Muscle of back (tissue), 13 donors: ENCODE results near the gene ERICH4. TPM values are rescaled to one million over a fixed set of nuclear protein-coding genes. Genes with fewer than 3 reads are reported as not detected.
A peak's percentile ranks its signal among the peaks of the same experiment; 100 is the strongest.
"Not testable (repeated sequence)": the region's sequence is repeated elsewhere in the genome, so short reads cannot be mapped to it uniquely, and the experiment has no call there.

Experiments
- DNase-seq, 3 donors: peaks; one replicate each; pipeline versions ENCODE4 v3.0.0 to v3.0.0-alpha.2; 2013
- long read RNA-seq, 9 donors: transcript quantifications; one replicate each; lab custom pipeline, GENCODE V29; 2026
- polyA plus RNA-seq, 10 donors: library from polyadenylated mRNA; unstranded; fragments of 120-200 nt; gene quantifications; one replicate each; pipeline ENCODE4 v1.2.1, GENCODE V29; 2013; ENCODE audit not compliant: insufficient read length in 10 of 10

The ERICH4 gene, protein sequence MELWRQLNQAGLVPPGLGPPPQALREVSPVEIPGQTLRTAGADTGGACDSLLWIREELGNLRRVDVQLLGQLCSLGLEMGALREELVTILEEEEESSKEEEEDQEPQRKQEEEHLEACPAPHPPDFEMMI
- polyA plus RNA-seq = under 1 TPM in 5 of 10 donors, not detected in 5; 0.16 to 0.50 (median 0.22) TPM
- long read RNA-seq, donor 1 = 0 reads
- long read RNA-seq, donor 2 = 0 reads
- long read RNA-seq, donor 3 = 0 reads
- long read RNA-seq, donor 4 = 0 reads
- long read RNA-seq, donor 5 = 0 reads
- long read RNA-seq, donor 6 = 0 reads
- long read RNA-seq, donor 7 = 0 reads
- long read RNA-seq, donor 8 = 0 reads
- long read RNA-seq, donor 9 = 0 reads

- no peak for DNase-seq
These were observed at the start of gene ERICH4 for GRCh38 chr19:41442473-41443355. TSS of gene ERICH4 (plus strand) at chr19:41443156. CDS start at chr19:41443170, 14 bp downstream.

GRCh38 chr19:41395355-41395754, 47.6 kb upstream of the ERICH4 start:
- DNase-seq = no peak

- peak; percentile 100 for DNase-seq
These were observed 45.6 kb upstream of the ERICH4 start, which contains the start of the genes BCKDHA and EXOSC5 for GRCh38 chr19:41397086-41398049. TSS of gene BCKDHA (plus strand) at chr19:41397818. CDS start at chr19:41397828, 10 bp downstream. TSS of gene EXOSC5 (minus strand) at chr19:41397359. CDS start at chr19:41397328, 31 bp downstream.

DNA sequence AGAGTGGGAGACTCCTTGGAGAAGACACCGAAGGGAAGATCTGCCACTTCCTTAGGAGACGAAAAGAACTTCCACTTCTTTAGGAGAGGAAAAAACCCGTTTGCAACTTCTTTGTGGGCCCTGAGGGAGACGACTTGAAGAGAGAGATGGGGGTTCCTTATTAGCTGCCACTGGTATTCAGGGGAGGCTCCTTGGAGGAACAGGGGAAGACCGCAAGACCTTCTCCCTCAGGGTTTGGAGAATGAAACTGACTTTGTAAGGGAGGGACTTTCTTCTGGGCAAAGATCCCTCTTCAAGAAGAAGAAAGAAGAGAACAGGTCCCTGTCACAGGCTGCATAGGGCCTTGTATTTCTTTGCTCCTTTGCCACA, 44.9 kb upstream of the ERICH4 start:
- no peak for DNase-seq

GRCh38 chr19:41398598-41398997, 44.4 kb upstream of the ERICH4 start:
- DNase-seq = no peak

- no peak for DNase-seq
These were observed 43.9 kb upstream of the ERICH4 start for GRCh38 chr19:41399091-41399490.

DNA sequence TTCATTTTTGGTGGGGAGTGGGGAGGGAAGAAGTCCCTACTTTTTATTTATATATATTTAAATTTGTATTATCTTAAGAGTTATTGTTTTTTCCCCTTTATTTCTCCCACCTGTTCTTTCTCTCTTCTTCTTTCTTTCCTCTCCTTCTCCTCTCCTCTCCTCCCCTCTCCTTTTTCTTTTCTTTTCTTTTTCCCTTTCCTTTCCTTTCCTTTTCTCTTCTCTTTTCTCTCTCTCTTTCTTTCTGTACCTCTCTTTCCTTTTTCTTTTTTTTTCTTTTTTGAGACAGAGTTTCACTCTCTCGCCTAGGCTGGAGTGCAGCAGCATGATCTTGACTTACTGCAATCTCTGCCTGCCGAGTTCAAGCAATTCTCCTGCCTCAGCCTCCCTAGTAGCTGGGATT, 43.4 kb upstream of the ERICH4 start:
- DNase-seq = no peak

GRCh38 chr19:41401483-41401882, 41.5 kb upstream of the ERICH4 start:
- DNase-seq = no peak

DNA sequence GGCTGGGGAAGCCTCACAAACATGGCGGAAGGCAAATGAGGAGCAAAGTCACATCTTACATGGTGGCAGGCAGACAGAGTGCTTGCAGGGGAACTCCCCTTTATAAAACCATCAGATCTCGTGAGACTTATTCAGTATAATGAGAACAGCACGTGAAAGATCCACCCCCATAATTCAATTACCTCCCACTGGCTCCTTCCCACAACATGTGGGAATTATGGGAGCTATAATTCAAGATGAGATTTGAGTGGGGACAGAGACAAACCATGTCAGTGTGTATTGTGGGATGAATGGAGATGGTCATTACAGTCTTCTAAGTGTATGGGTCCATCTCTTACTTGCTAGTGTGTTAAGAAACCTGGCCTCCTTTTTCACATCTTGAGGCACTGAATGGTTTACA, 40.9 kb upstream of the ERICH4 start:
- DNase-seq = no peak

DNA sequence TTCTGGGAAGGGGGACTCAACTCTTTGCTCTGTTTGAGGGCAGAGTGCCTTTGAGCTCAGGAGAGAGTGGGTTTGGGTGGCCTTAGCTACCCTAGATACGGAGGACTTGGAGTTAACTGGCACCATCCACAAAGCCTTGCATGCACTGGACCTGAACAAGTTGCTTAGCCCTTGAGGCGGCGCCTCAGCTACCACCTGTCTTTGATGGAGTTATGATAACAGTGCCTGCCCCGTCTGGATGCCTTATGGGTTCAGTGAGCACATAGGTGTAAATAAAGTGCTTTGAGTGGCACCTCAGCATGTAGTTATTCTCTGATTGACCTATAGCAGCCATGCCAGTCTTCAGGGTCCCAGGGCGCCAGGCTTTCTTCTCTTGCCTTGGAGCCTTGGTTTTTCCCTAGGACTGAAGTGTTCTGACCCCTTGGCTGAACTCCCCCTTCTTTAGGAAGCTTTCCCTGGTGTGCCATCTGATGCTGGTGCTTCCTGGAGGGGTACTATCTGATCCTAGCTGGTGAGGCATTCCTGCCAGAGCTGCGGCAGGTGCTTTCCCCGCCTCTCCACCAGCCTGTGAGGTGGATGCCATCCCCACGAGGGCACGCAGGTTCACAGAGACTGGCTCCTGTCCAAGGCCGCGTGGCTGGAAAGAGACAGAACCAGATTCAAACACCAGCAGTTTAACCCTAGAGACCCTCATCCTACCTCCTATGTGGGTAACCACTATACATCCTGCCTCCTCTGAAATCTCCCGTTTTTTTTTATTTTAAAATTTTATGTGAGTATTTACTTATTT, 39.6 kb upstream of the ERICH4 start:
- no peak for DNase-seq

- no peak for DNase-seq
These were observed 37.2 kb upstream of the ERICH4 start for GRCh38 chr19:41405776-41406175.

DNA sequence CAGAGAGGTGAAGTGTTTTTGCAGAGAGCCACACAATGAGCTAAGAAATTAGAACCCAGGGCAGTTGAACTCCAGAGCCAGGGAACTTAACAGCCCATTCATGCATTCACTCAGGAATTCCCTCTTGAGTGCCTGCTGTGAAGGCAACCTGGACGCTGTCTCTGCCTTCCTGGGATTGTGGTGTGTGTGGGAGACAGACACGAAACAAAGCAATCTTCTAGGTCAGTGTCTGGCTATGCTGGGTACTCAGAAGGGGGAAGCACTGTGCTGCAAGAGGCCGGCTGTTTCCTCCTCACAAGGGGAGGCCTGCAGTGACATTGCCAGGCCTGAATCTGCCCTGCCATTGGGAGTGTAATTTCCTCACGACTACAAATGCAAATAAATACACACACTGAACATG, 35.7 kb upstream of the ERICH4 start:
- DNase-seq = no peak

DNA sequence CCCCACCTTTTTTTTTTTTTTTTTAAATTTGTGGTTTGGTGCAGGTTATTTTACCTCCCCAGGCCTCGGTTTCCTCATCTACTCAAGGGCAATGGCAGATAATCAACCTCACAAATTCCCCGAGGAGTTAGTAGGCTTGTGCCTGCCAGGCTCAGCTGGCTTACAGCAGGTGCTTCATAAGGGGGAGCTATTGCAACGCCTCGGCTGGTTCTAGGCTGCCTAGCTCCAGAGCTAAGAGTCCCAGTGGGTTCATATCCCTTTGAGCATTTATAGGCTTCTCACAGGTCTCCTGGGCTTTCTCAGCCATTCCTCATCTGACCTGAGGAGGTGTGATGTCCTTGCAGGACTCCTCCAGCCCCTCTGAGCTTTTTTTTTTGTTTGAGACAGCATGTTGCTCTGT, 34.7 kb upstream of the ERICH4 start:
- DNase-seq = no peak

DNA sequence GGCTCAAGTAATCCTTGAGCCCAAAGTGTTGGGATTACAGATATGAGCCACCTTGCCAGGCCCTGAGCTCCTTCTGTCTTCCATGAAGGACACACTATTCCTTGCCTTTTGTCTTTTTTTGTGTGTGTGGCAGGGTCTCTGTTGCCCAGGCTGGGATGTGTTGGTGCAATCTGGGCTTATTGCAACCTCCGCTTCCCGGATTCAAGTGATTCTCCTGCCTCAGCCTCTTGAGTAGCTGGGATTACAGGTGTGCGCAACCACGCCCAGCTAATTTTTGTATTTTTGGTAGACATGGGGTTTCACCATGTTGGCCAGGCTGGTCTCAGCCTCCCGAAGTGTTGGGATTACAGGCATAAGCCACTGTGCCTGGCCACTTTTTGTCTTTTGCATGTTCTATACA, 34.1 kb upstream of the ERICH4 start:
- DNase-seq = not testable (repeated sequence)

- no peak for DNase-seq
These were observed 33.7 kb upstream of the ERICH4 start for GRCh38 chr19:41409288-41409687.

DNA sequence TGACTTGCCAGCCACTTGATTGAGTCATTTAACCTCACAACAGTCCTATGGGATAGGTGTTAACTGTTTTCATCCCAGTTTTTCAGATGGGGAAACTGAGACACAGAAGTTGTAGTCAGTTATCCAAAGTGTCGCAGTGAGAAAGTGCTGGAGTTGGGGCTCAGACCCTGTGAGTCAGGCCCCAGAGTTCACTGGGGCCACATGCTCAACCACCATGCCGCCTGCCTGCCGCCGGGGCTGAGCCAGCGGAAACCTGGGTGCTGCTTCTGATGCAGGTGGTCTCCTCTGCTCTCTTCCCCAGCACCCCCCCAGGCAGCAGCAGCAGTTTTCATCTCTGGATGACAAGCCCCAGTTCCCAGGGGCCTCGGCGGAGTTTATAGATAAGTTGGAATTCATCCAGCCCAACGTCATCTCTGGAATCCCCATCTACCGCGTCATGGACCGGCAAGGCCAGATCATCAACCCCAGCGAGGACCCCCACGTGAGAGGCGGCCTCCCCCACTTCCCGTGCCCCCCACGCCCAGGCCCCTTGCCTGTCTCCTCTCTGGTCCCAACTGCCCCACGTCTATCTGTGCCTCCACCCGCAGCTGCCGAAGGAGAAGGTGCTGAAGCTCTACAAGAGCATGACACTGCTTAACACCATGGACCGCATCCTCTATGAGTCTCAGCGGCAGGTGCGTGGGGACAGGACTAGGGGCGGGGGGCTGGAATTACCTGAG, 32.5 kb upstream of the ERICH4 start:
- no peak for DNase-seq

DNA sequence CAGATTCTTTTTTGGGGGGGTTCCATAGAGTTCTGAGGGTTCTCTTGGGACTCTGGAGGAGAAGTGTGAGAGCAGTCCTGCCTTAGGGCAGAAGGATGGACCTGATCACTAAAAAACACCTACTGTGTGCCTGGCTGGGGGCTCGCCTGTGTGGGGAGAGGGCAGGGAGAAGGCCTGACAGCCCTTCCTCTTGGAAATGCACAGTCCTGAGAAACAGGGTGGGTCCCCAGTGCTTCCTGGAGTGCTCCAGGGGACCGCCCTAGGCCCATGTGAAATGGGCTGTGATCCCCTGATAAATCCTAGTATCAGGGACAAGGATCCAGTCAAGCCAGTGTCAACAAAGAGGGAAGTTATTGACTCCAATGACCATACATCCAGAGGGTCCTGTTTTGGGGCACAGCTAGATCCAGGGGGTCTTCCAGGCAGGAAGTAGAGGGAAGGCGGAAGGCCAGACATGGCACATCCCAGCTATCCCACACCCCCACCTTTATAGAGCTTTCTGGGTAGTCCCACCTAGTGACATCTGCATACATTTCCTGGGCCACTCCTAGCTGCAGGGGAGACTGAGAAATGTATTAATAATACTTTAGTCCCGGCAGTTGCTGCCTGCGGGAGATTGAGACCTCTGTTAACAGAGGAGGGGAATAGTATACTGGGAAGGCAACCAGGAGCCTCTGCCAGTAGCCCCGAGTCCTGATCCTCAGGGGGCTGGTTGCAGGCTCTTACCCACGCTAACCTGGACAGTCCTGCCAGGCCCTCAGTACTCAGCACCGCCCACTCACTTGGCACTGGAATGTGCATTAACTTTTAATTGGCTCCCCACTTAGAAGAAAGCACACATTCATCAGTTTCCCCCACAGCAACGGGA, 31.6 kb upstream of the ERICH4 start:
- DNase-seq = no peak

DNA sequence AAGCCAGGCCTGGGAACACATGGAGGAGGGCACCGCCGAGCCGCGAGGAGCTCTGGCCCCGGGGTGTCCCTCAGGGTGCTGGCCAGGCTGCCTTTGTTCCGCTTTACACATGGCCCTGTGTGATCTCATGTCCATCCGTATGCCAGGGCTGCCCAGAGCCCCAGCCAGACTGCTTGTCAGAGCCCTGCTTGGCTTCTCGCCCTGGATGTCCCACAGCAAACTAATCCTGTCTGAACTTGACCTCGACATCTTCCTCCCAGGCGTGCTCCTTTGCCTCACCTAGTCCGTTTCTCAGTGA, 31.0 kb upstream of the ERICH4 start:
- no peak for DNase-seq

DNA sequence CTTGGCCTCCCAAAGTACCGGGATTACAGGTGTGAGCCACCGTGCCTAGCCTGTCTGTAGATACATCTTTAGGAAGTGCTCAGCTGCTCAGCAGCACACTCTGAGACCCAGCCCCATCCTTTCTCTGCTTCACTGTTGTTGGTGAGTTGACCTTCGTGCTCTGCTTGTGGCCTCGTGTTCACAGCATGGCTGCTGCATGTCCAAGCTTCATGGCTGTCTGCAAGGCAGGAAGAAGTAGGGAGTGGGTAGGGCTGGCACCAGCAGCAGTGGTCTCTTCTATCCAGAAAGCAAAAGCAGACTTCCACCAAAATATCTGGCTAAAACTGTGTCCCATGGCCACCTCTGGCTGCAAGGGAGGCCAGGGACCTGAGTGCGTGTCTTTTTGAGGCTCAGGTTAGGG, 30.0 kb upstream of the ERICH4 start:
- no peak for DNase-seq
